ENCODE measurements around the gene TSTD1.
"Not testable (repeated sequence)": the region's sequence is repeated elsewhere in the genome, so short reads cannot be mapped to it uniquely, and the experiment has no call there.

The TSTD1 gene

DNA sequence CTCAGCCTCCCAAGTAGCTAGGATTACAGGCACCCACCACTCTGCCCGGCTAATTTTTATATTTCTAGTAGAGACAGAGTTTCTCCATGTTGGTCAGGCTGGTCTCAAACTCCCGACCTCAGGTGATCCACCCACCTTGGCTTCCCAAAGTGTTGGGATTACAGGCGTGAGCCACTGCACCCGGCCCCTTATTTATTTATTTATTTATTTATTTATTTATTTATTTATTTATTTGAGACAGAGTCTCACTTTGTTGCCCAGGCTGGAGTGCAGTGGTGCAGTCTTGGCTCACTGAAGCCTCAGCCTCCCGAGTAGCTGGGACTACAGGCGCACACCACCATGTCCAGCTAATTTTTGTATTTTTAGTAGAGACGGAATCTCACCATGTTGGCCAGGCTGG lies 26.9 kb upstream of the TSTD1 start:
- H3K4me1 ChIP-seq (ENCODE audit: control insufficient read depth, low read depth, low read length); H3K9ac ChIP-seq (ENCODE audit: low read length); H3K27ac ChIP-seq (ENCODE audit: low read length): not testable (repeated sequence)

DNA sequence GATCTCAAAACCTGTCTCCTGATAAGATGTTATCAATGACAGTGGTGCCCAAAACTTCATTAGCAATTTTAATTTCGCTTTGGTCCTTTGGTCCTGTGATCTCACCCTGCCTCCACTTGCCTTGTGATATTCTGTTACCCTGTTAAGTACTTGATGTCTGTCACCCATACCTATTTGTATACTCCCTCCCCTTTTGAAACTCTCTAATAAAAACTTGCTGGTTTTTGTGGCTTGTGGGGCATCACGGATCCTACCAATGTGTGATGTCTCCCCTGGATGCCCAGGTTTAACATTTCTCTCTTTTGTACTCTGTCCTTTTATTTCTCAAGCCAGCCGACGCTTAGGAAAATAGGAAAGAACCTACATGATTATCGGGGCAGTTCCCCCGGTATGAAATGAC lies 25.2 kb upstream of the TSTD1 start:
- H3K4me1 ChIP-seq (ENCODE audit: control insufficient read depth, low read depth, low read length); H3K27me3 ChIP-seq (ENCODE audit: control insufficient read depth, insufficient read depth, low read length); H3K4me3 ChIP-seq (ENCODE audit: low read length); H3K9ac ChIP-seq (ENCODE audit: low read length); H3K36me3 ChIP-seq (ENCODE audit: control insufficient read depth, low read depth, low read length); H3K9me3 ChIP-seq (ENCODE audit: control insufficient read depth, low read depth, low read length); H3K27ac ChIP-seq (ENCODE audit: low read length): not testable (repeated sequence)

More for the DNA sequence above, 26.9 kb upstream of the TSTD1 start:
- not testable (repeated sequence) for H3K4me3 ChIP-seq (ENCODE audit: low read length); H3K9me3 ChIP-seq (ENCODE audit: control insufficient read depth, low read depth, low read length); H3K27me3 ChIP-seq (ENCODE audit: control insufficient read depth, insufficient read depth, low read length); H3K36me3 ChIP-seq (ENCODE audit: control insufficient read depth, low read depth, low read length)

DNA sequence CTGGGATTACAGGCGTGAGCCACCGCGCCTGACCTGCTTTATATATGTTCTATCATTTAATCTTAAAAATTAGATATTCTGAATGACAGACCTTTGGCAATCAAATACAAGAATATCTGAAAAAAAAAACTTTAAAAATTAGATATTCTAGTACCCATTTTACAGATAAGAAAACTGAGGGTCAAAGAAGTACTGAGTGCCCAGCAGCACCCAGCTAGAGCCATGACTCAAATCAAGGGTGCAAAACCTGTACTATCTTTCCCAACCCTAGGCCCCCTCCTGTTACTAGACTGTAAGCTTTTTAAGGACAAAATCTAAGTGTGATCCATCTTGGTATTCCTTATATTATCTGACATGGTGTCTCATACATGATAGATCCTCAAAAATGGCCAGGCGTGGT lies 22.7 kb upstream of the TSTD1 start:
- Histone ChIP-seq H3K36me3 (ENCODE audit: control insufficient read depth, low read depth, low read length) (no peaks in the 10 kb centered on the region), H3K4me3 (ENCODE audit: low read length) (no peak overlapping the region), H3K9me3 (ENCODE audit: control insufficient read depth, low read depth, low read length) (no peaks in the 10 kb centered on the region), H3K4me1 (ENCODE audit: control insufficient read depth, low read depth, low read length) (peaks cover 7% of the 10 kb centered on the region), H3K27ac (ENCODE audit: low read length) (no peak overlapping the region), H3K9ac (ENCODE audit: low read length) (no peak overlapping the region), H3K27me3 (ENCODE audit: control insufficient read depth, insufficient read depth, low read length) (no peaks in the 10 kb centered on the region)

DNA sequence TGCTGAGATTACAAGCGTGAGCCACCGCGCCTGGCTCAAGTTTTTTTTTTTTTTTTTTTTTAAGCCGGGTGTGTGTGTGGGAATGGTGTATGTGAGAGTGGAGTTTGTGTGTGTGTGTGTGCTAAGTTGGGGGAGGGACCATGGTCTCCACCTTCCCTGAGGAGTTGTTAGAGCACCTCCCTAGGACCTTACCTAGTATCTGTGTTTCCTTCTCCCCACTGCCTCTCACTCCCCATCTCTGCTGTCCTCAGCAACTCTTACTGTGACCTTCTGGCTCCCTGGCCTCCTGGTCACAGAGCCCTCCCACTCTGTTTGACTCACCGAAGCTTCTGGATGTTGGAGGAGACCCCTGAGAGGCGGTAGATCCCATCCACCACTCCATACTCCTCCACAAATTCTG lies 20.5 kb upstream of the TSTD1 start:
- H3K4me1 ChIP-seq (ENCODE audit: control insufficient read depth, low read depth, low read length) = peaks cover 7% of the 10 kb centered on the region
- H3K36me3 ChIP-seq (ENCODE audit: control insufficient read depth, low read depth, low read length) = no peaks in the 10 kb centered on the region
- no peaks in the 10 kb centered on the region for H3K9me3 ChIP-seq (ENCODE audit: control insufficient read depth, low read depth, low read length)
- no peak overlapping the region for H3K27ac ChIP-seq (ENCODE audit: low read length)
- no peaks in the 10 kb centered on the region for H3K27me3 ChIP-seq (ENCODE audit: control insufficient read depth, insufficient read depth, low read length)
- no peak overlapping the region for H3K9ac ChIP-seq (ENCODE audit: low read length)
- no peak overlapping the region for H3K4me3 ChIP-seq (ENCODE audit: low read length)

DNA sequence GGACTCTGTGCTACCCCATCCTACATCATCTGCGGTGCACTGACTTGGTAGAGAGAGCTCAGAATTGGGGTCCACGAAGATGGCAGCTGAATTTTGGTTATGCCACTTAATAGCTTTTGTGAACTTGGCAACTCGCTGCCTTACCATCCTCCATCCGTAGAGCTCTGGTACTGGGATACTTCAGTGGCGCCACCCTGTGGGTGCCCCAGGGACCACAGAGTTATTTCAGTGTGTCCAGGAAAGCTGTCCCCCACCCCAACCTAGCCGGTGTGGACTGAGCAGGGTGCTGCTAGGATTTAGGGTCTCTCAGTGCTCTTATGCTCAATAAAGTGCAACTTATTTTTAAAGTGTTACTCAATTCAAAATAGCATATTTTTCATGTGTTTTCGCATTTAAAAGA lies 16.0 kb upstream of the TSTD1 start:
- no peaks in the 10 kb centered on the region for H3K36me3 ChIP-seq (ENCODE audit: control insufficient read depth, low read depth, low read length)
- no peaks in the 10 kb centered on the region for H3K4me1 ChIP-seq (ENCODE audit: control insufficient read depth, low read depth, low read length)
- H3K27ac ChIP-seq (ENCODE audit: low read length) = no peak overlapping the region
- no peaks in the 10 kb centered on the region for H3K9me3 ChIP-seq (ENCODE audit: control insufficient read depth, low read depth, low read length)
- H3K27me3 ChIP-seq (ENCODE audit: control insufficient read depth, insufficient read depth, low read length) = no peaks in the 10 kb centered on the region
- no peak overlapping the region for H3K9ac ChIP-seq (ENCODE audit: low read length)
- H3K4me3 ChIP-seq (ENCODE audit: low read length) = no peak overlapping the region

DNA sequence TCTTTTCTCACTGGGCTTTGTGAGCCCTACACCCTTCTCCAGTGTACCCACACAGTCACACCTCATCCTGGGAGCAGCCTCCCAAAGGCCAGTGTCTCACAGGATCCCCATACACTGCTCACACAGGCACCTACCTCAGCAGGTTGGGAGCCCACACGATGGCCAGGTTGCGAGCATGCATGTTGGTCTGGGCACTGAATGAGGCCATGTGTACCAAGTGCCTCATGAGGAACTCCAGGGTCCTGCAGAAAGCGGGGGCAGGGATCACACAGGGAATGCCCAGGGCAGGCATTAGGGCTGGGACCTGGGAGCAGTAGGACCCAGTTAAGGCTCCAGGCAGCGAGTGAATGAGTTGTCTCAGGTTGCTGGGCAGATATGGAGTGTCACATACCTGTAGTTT lies 15.5 kb upstream of the TSTD1 start:
- no peak overlapping the region for H3K27ac ChIP-seq (ENCODE audit: low read length)
- H3K9me3 ChIP-seq (ENCODE audit: control insufficient read depth, low read depth, low read length) = no peaks in the 10 kb centered on the region
- no peaks in the 10 kb centered on the region for H3K27me3 ChIP-seq (ENCODE audit: control insufficient read depth, insufficient read depth, low read length)
- no peak overlapping the region for H3K9ac ChIP-seq (ENCODE audit: low read length)
- H3K4me3 ChIP-seq (ENCODE audit: low read length) = no peak overlapping the region
- H3K36me3 ChIP-seq (ENCODE audit: control insufficient read depth, low read depth, low read length) = no peaks in the 10 kb centered on the region
- no peaks in the 10 kb centered on the region for H3K4me1 ChIP-seq (ENCODE audit: control insufficient read depth, low read depth, low read length)

DNA sequence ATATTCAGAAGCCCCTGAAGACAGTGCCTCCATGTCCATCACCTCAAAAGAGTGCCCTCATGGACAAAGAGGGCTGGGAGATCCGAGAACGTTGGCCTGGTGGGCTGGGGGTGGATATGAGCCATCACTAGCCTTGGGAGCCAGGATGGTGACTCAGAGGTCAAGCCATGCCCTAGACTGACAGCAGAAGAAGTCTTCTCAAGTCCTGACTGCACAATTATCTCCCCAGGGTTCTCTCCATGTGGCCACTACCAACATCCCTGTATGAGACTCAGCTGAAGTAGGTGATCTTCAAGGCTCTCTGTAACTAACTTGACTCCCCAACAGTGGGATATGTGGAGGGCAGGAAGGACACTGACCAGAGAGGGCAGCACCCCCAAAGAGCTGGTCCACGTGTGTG lies 14.1 kb upstream of the TSTD1 start:
- Histone ChIP-seq H3K9ac (ENCODE audit: low read length) (no peak overlapping the region), H3K9me3 (ENCODE audit: control insufficient read depth, low read depth, low read length) (no peaks in the 10 kb centered on the region), H3K36me3 (ENCODE audit: control insufficient read depth, low read depth, low read length) (no peaks in the 10 kb centered on the region), H3K27me3 (ENCODE audit: control insufficient read depth, insufficient read depth, low read length) (peaks cover 11% of the 10 kb centered on the region), H3K27ac (ENCODE audit: low read length) (no peak overlapping the region), H3K4me1 (ENCODE audit: control insufficient read depth, low read depth, low read length) (no peaks in the 10 kb centered on the region), H3K4me3 (ENCODE audit: low read length) (no peak overlapping the region)

DNA sequence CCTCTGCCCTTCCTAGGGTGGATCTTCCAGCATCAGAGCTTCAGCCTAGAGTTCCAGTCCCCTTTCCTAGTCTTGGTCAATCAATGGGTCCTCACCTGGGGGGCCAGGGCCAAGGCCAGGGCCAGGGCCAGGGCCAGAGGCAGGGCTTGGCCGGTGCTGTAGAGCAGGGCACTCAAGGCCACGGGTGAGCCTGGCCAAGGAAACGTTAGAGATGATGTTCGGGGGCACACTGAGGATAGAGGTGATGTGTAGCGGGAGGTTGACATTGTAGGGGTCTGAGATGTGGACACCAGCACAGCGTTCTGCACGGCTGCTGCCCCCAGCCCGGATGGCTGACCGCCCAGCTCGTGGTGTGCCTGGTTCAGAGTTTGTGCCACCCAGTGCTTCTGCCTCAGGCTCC lies 12.5 kb upstream of the TSTD1 start:
- H3K27ac ChIP-seq (ENCODE audit: low read length) = no peak overlapping the region
- peaks cover 6% of the 10 kb centered on the region for H3K9me3 ChIP-seq (ENCODE audit: control insufficient read depth, low read depth, low read length)
- H3K4me3 ChIP-seq (ENCODE audit: low read length) = no peak overlapping the region
- peaks cover 22% of the 10 kb centered on the region for H3K27me3 ChIP-seq (ENCODE audit: control insufficient read depth, insufficient read depth, low read length)
- H3K4me1 ChIP-seq (ENCODE audit: control insufficient read depth, low read depth, low read length) = peaks cover 5% of the 10 kb centered on the region
- H3K36me3 ChIP-seq (ENCODE audit: control insufficient read depth, low read depth, low read length) = no peaks in the 10 kb centered on the region
- no peak overlapping the region for H3K9ac ChIP-seq (ENCODE audit: low read length)

DNA sequence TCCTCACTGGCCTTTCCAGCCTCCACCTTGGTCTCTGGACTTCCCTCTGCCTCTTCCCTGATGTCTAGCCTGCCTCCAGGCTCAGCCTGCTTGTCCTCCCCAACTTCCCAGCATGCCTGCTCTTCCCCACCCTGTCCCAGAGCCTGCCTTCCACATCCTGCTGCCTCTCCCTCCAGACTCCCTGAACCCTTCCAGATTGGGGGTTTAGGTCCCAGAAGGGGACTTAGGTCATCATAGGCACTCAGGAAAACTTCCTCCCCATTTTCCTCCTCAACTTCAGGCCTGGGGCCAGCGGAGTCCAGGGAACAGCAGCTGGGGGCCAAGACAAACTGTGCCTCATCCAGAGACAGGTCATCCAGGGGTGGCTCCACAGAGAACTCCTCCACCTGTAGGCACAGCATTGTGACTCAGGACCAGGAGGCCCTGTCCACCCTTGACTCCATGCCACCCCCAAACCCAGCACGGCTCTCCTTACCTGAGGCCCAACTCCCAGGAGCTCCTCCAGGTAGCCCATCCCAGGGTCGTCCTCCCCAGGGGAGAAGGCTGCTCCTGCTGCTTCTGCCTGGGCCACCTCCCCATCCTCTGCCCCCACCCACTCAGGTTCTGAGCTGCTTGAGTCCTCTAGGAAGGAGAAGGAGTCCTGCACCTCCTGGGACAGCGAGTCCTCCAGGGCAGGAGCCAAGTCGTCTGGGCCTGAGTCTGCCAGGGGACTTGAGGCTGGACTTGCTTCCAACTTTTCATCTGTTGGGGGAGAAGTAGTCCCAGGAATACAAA lies 10.4 kb upstream of the TSTD1 start:
- Histone ChIP-seq H3K9ac (ENCODE audit: low read length) (no peak overlapping the region), H3K27me3 (ENCODE audit: control insufficient read depth, insufficient read depth, low read length) (peaks cover 22% of the 10 kb centered on the region), H3K27ac (ENCODE audit: low read length) (no peak overlapping the region), H3K4me1 (ENCODE audit: control insufficient read depth, low read depth, low read length) (peaks cover 12% of the 10 kb centered on the region), H3K36me3 (ENCODE audit: control insufficient read depth, low read depth, low read length) (no peaks in the 10 kb centered on the region), H3K4me3 (ENCODE audit: low read length) (no peak overlapping the region), H3K9me3 (ENCODE audit: control insufficient read depth, low read depth, low read length) (peaks cover 6% of the 10 kb centered on the region)

DNA sequence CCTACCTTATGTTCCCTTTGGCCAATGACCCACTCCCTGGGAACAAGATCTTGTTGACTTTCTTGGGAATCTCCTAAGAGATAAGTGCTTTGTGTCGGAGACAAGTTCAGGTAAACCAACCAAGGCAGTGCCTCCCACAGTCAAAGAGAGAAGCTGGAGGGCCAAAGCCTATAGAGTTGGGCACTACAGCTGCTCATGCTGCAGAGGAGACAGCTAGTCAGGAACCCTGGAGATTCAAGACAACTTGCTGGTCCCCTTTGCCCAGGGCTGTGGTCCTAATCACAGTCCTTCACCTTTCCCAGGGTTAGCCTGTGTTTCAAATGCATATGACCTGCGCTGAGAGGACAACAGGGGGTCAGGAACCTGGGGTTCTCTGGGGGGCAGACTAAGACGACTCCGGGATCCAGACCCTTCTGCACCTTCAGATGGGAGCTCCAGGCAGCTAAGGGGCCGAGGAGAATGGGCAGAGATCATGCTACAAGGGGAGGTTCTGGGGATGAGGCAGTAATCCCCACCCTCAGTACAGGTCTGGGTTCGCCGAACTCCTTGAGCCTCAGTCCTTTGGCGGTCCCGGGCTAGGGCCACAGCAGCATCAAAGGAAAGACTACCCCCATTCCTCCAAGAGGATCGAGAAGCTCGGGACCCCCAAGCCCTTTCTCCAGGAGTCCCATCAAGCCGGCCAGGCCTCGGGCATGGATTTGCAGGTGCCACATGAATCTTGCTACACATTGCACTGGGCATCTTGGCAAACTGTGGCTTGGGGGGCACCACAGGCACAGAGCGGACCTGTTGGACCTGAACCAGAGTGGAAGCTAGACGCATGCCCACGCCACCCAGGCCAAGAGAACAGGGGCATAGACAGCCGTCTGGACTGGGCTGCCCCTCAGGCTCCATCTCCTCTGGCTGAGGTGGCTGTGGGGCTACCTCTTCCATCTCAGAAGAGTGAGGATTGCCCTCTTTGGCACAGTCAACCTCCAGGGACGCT lies 9.0 kb upstream of the TSTD1 start:
- peaks cover 22% of the 10 kb centered on the region for H3K27me3 ChIP-seq (ENCODE audit: control insufficient read depth, insufficient read depth, low read length)
- H3K27ac ChIP-seq (ENCODE audit: low read length) = no peak overlapping the region
- no peak overlapping the region for H3K9ac ChIP-seq (ENCODE audit: low read length)
- H3K9me3 ChIP-seq (ENCODE audit: control insufficient read depth, low read depth, low read length) = peaks cover 6% of the 10 kb centered on the region
- H3K4me1 ChIP-seq (ENCODE audit: control insufficient read depth, low read depth, low read length) = peaks cover 12% of the 10 kb centered on the region
- peaks cover 6% of the 10 kb centered on the region for H3K36me3 ChIP-seq (ENCODE audit: control insufficient read depth, low read depth, low read length)
- H3K4me3 ChIP-seq (ENCODE audit: low read length) = no peak overlapping the region

DNA sequence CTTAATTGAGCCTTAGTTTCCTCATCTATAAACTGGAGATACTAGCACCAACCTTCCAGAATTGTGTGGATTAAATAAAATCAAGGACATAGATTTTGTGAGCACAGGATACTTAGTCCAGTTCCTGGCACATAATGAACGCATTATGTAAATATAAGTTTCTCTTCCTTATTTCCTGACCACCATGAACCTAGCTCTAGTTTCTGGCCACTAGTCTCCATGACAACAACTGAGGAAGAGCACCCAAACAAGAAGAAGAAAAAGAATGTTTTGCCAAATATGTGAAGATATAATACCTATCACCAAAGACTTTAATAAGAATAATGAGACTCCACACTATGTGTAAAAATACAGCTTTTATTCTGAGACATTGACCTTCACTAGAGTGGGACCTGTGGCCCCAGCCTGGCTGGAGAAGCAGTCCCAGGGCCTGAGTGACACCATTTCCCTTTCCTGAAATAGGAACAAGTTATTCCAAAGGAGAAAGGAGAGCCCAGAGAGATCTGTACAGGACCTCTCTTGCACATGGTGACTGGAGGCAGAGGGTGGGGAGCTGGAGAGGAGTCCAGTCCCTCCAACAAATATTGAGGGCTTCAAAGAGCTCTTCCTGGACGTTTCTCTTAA lies 8.0 kb upstream of the TSTD1 start:
- Histone ChIP-seq H3K9me3 (ENCODE audit: control insufficient read depth, low read depth, low read length) (peaks cover 6% of the 10 kb centered on the region), H3K4me1 (ENCODE audit: control insufficient read depth, low read depth, low read length) (peaks cover 12% of the 10 kb centered on the region), H3K4me3 (ENCODE audit: low read length) (peak overlapping the region; percentile 91), H3K36me3 (ENCODE audit: control insufficient read depth, low read depth, low read length) (peaks cover 14% of the 10 kb centered on the region), H3K9ac (ENCODE audit: low read length) (peak overlapping the region; percentile 87), H3K27ac (ENCODE audit: low read length) (peak overlapping the region; percentile 98), H3K27me3 (ENCODE audit: control insufficient read depth, insufficient read depth, low read length) (peaks cover 22% of the 10 kb centered on the region)
